ENCODE data around the gene CCNL1.

CCNL1 gene

DNA sequence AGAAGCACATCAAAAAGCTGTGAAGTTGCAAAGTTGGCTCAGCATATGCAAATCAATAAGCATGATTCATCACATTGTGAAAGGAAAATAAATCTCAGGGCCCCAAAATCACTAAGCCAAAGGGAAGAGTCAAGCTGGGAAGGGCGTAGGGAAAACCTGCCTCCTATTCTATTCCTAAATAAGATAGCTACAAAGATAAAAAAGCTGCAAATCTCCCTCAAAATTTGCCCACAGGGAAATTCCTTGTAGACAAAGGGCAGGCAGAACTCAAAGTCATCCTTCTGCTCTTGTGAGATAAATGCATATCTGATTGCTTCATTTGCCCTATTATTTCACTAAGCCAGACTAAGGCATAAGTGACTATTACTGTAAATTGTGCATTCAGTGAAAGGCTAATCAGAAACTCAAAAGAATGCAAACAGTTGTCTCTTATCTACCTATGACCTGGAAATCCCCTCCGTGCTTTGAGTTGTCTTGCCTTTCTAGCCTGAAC is 30.5 kb upstream of the CCNL1 start:
- H3K9ac ChIP-seq (ENCODE audit: low read length): no peak overlapping the region
- H3K9me3 ChIP-seq (ENCODE audit: low read length): peaks cover 52% of the 10 kb centered on the region
- no peaks in the 10 kb centered on the region for H3K27me3 ChIP-seq (ENCODE audit: insufficient read depth, low read length)
- no peaks in the 10 kb centered on the region for H3K9me2 ChIP-seq (ENCODE audit: low read depth, low read length)
- no peak overlapping the region for H3K27ac ChIP-seq (ENCODE audit: low read depth, low read length, poor library complexity, severe bottlenecking)
- H3K36me3 ChIP-seq (ENCODE audit: insufficient read depth, low read length): peaks cover 9% of the 10 kb centered on the region; the same call in 1 of the 2 replicates
- no peaks in the 10 kb centered on the region for H4K20me1 ChIP-seq (ENCODE audit: insufficient read depth, low read length)
- no peak for TF ChIP-seq EZH2 (IDR thresholded peaks at IDR 0.05; ENCODE audit: borderline replicate concordance, low read length)
- TF ChIP-seq, protein P1, sequence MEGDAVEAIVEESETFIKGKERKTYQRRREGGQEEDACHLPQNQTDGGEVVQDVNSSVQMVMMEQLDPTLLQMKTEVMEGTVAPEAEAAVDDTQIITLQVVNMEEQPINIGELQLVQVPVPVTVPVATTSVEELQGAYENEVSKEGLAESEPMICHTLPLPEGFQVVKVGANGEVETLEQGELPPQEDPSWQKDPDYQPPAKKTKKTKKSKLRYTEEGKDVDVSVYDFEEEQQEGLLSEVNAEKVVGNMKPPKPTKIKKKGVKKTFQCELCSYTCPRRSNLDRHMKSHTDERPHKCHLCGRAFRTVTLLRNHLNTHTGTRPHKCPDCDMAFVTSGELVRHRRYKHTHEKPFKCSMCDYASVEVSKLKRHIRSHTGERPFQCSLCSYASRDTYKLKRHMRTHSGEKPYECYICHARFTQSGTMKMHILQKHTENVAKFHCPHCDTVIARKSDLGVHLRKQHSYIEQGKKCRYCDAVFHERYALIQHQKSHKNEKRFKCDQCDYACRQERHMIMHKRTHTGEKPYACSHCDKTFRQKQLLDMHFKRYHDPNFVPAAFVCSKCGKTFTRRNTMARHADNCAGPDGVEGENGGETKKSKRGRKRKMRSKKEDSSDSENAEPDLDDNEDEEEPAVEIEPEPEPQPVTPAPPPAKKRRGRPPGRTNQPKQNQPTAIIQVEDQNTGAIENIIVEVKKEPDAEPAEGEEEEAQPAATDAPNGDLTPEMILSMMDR (IDR thresholded peaks at IDR 0.05; ENCODE audit: low read length): no peak
- no peaks in the 10 kb centered on the region for H3F3A ChIP-seq (ENCODE audit: insufficient read depth, low read length)
- H3K4me3 ChIP-seq (ENCODE audit: low read depth, low read length, poor library complexity, severe bottlenecking): no peak overlapping the region
- H3K79me2 ChIP-seq (ENCODE audit: insufficient read depth, low read length): no peaks in the 10 kb centered on the region
- H2AFZ ChIP-seq (ENCODE audit: low read length): no peak overlapping the region
- H3K4me2 ChIP-seq (ENCODE audit: low read length): no peak overlapping the region
- no peaks in the 10 kb centered on the region for H3K4me1 ChIP-seq (ENCODE audit: insufficient read depth, low read length, severe bottlenecking)

DNA sequence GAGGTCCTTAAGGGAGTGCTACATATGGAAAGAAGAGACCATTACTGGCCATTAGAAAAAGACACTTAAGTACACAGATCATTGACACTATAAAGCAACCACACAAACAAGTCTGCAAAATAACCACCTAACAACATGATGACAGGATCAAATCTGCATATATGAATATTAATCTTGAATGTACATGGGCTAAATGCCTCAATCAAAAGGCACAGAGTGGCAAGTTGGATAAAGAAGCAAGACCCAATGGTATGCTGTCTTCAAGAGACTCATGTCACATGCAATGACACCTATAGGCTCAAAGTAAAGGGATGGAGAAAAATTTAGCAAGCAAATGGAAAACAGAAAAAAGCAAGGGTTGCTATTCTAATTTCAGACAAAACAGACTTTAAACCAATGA is 28.4 kb upstream of the CCNL1 start:
- Histone ChIP-seq H3K4me1 (ENCODE audit: insufficient read depth, low read length, severe bottlenecking) (no peaks in the 10 kb centered on the region), H3K9me3 (ENCODE audit: low read length) (peaks cover 50% of the 10 kb centered on the region)
- TF ChIP-seq, protein P1 (IDR thresholded peaks at IDR 0.05; ENCODE audit: low read length): no peak
- TF ChIP-seq EZH2 (IDR thresholded peaks at IDR 0.05; ENCODE audit: borderline replicate concordance, low read length): no peak

DNA sequence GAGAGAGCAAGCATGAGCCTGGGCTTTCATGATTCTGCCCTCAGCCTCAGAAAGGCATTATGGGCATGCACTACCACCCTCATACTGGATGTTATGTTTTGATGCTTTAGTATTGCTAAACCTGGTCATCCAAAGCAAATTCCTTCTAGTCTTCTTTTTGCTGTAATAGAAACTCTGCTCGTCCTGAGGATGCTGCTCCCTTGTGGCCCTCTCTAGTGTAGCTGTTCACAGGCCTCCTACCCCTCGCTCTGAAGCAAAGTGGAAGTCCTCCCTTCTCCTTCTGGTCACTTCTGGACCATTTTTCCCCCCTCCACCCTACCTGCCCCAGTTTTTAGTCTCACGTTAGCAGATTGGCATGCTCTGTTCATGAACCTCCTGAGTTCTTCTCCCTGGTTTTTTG is 22.9 kb upstream of the CCNL1 start:
- H2AFZ ChIP-seq (ENCODE audit: low read length): no peak overlapping the region
- H4K20me1 ChIP-seq (ENCODE audit: insufficient read depth, low read length): no peaks in the 10 kb centered on the region
- H3K9ac ChIP-seq (ENCODE audit: low read length): no peak overlapping the region
- TF ChIP-seq, protein P1 (IDR thresholded peaks at IDR 0.05; ENCODE audit: low read length): no peak
- no peak for TF ChIP-seq EZH2 (IDR thresholded peaks at IDR 0.05; ENCODE audit: borderline replicate concordance, low read length)
- H3K4me1 ChIP-seq (ENCODE audit: insufficient read depth, low read length, severe bottlenecking): no peaks in the 10 kb centered on the region
- no peak overlapping the region for H3K4me3 ChIP-seq (ENCODE audit: low read depth, low read length, poor library complexity, severe bottlenecking)
- H3K27me3 ChIP-seq (ENCODE audit: insufficient read depth, low read length): no peaks in the 10 kb centered on the region
- no peak overlapping the region for H3K4me2 ChIP-seq (ENCODE audit: low read length)
- peaks cover 32% of the 10 kb centered on the region for H3K9me3 ChIP-seq (ENCODE audit: low read length)
- 0 out of 2 replicates have a peak, but pooled peaks cover 3% of the 10 kb centered on the region for H3F3A ChIP-seq (ENCODE audit: insufficient read depth, low read length)
- peaks cover 19% of the 10 kb centered on the region; the same call in 1 of the 2 replicates for H3K36me3 ChIP-seq (ENCODE audit: insufficient read depth, low read length)
- no peak overlapping the region for H3K27ac ChIP-seq (ENCODE audit: low read depth, low read length, poor library complexity, severe bottlenecking)
- H3K9me2 ChIP-seq (ENCODE audit: low read depth, low read length): no peaks in the 10 kb centered on the region
- no peaks in the 10 kb centered on the region for H3K79me2 ChIP-seq (ENCODE audit: insufficient read depth, low read length)

More for the DNA sequence above, 28.4 kb upstream of the CCNL1 start:
- no peak overlapping the region for H3K4me3 ChIP-seq (ENCODE audit: low read depth, low read length, poor library complexity, severe bottlenecking)
- peaks cover 15% of the 10 kb centered on the region; the same call in 1 of the 2 replicates for H3K36me3 ChIP-seq (ENCODE audit: insufficient read depth, low read length)
- no peaks in the 10 kb centered on the region for H3K79me2 ChIP-seq (ENCODE audit: insufficient read depth, low read length)
- H3K9me2 ChIP-seq (ENCODE audit: low read depth, low read length): no peaks in the 10 kb centered on the region
- H4K20me1 ChIP-seq (ENCODE audit: insufficient read depth, low read length): no peaks in the 10 kb centered on the region
- H3K4me2 ChIP-seq (ENCODE audit: low read length): no peak overlapping the region
- H3F3A ChIP-seq (ENCODE audit: insufficient read depth, low read length): no peaks in the 10 kb centered on the region
- H3K27me3 ChIP-seq (ENCODE audit: insufficient read depth, low read length): no peaks in the 10 kb centered on the region
- H2AFZ ChIP-seq (ENCODE audit: low read length): no peak overlapping the region
- no peak overlapping the region for H3K27ac ChIP-seq (ENCODE audit: low read depth, low read length, poor library complexity, severe bottlenecking)
- no peak overlapping the region for H3K9ac ChIP-seq (ENCODE audit: low read length)
